Measurements from ENCODE around the gene DTX1. TPM values are rescaled to one million over a fixed set of nuclear protein-coding genes. Genes with fewer than 3 reads are reported as not detected.

The DTX1 gene
- total RNA-seq, 1 donor from 2014 or later, result 4.6 TPM

GRCh38 chr12:113144806-113145205 lies 88.3 kb downstream of the DTX1 start:
- Histone ChIP-seq H3K9me3 (ENCODE audit: insufficient read depth, low read depth, low read length) (no peaks in the 10 kb centered on the region), H3K4me1 (ENCODE audit: insufficient read depth, low read length) (peaks cover 6% of the 10 kb centered on the region), H3K4me3 (ENCODE audit: insufficient read depth, low read depth, low read length) (no peak overlapping the region), H3K36me3 (ENCODE audit: insufficient read depth, low read length) (no peaks in the 10 kb centered on the region), H3K4me2 (ENCODE audit: low read length) (no peak overlapping the region), H3K79me2 (ENCODE audit: insufficient read depth, low read length) (no peaks in the 10 kb centered on the region), H2AFZ (ENCODE audit: low read depth, low read length) (no peak overlapping the region), H3K27ac (ENCODE audit: low read depth, low read length) (no peak overlapping the region), H3K27me3 (ENCODE audit: insufficient read depth, low read length) (no peaks in the 10 kb centered on the region), H3K9ac (ENCODE audit: low read length) (no peak overlapping the region), H4K20me1 (ENCODE audit: insufficient read depth, low read length) (no peaks in the 10 kb centered on the region)
- H3K4me1 Mint-ChIP-seq (ENCODE audit: low read depth, unreplicated experiment), result peaks cover 2% of the 10 kb centered on the region
- DNase-seq (ENCODE audit: low read depth) (no peak), FAIRE-seq (no peak)
- H3K27me3 Mint-ChIP-seq (ENCODE audit: low read depth, unreplicated experiment), result peaks cover 6% of the 10 kb centered on the region
- no peak overlapping the region for H3K4me3 Mint-ChIP-seq (ENCODE audit: unreplicated experiment)
- TF ChIP-seq EZH2 (IDR thresholded peaks at IDR 0.05; ENCODE audit: insufficient read depth, low read length), result no peak
- peaks cover 4% of the 10 kb centered on the region for H3K9me3 Mint-ChIP-seq (ENCODE audit: unreplicated experiment)
- no peaks in the 10 kb centered on the region for H3K36me3 Mint-ChIP-seq (ENCODE audit: low read depth, unreplicated experiment)
- no peak overlapping the region for H3K27ac Mint-ChIP-seq (ENCODE audit: unreplicated experiment)

- DNase-seq (ENCODE audit: low read depth), result no peak
- no peaks in the 10 kb centered on the region for H3K9me3 ChIP-seq (ENCODE audit: insufficient read depth, low read depth, low read length)
- Mint-ChIP-seq H3K27me3 (ENCODE audit: low read depth, unreplicated experiment) (peaks cover 10% of the 10 kb centered on the region), H3K9me3 (ENCODE audit: unreplicated experiment) (peaks cover 4% of the 10 kb centered on the region), H3K4me3 (ENCODE audit: unreplicated experiment) (no peak overlapping the region), H3K27ac (ENCODE audit: unreplicated experiment) (no peak overlapping the region), H3K36me3 (ENCODE audit: low read depth, unreplicated experiment) (no peaks in the 10 kb centered on the region), H3K4me1 (ENCODE audit: low read depth, unreplicated experiment) (peaks cover 4% of the 10 kb centered on the region)
- no peak overlapping the region for H3K27ac ChIP-seq (ENCODE audit: low read depth, low read length)
- H3K4me1 ChIP-seq (ENCODE audit: insufficient read depth, low read length), result peaks cover 10% of the 10 kb centered on the region
- H3K4me2 ChIP-seq (ENCODE audit: low read length), result no peak overlapping the region
- H3K27me3 ChIP-seq (ENCODE audit: insufficient read depth, low read length), result no peaks in the 10 kb centered on the region
- no peaks in the 10 kb centered on the region for H3K79me2 ChIP-seq (ENCODE audit: insufficient read depth, low read length)
- H3K36me3 ChIP-seq (ENCODE audit: insufficient read depth, low read length), result no peaks in the 10 kb centered on the region
- no peak overlapping the region for H3K9ac ChIP-seq (ENCODE audit: low read length)
- H2AFZ ChIP-seq (ENCODE audit: low read depth, low read length), result no peak overlapping the region
- no peak overlapping the region for H3K4me3 ChIP-seq (ENCODE audit: insufficient read depth, low read depth, low read length)
- FAIRE-seq, result no peak
- no peaks in the 10 kb centered on the region for H4K20me1 ChIP-seq (ENCODE audit: insufficient read depth, low read length)
- TF ChIP-seq CTCF (IDR thresholded peaks at IDR 0.05; ENCODE audit: insufficient read depth, low read depth, low read length) (no peak), EZH2 (IDR thresholded peaks at IDR 0.05; ENCODE audit: insufficient read depth, low read length) (no peak)
Measured at GRCh38 chr12:113145720-113146551, 89.4 kb downstream of the DTX1 start.

- H3K4me1 ChIP-seq (ENCODE audit: insufficient read depth, low read length), result peaks cover 10% of the 10 kb centered on the region
- DNase-seq (ENCODE audit: low read depth) (no peak), FAIRE-seq (no peak)
- no peak overlapping the region for H3K27ac Mint-ChIP-seq (ENCODE audit: unreplicated experiment)
- no peak overlapping the region for H3K9ac ChIP-seq (ENCODE audit: low read length)
- H3K79me2 ChIP-seq (ENCODE audit: insufficient read depth, low read length), result no peaks in the 10 kb centered on the region
- H3K27me3 Mint-ChIP-seq (ENCODE audit: low read depth, unreplicated experiment), result peaks cover 14% of the 10 kb centered on the region
- H3K36me3 ChIP-seq (ENCODE audit: insufficient read depth, low read length), result no peaks in the 10 kb centered on the region
- no peak overlapping the region for H3K4me3 Mint-ChIP-seq (ENCODE audit: unreplicated experiment)
- H3K9me3 ChIP-seq (ENCODE audit: insufficient read depth, low read depth, low read length), result no peaks in the 10 kb centered on the region
- no peak overlapping the region for H2AFZ ChIP-seq (ENCODE audit: low read depth, low read length)
- H4K20me1 ChIP-seq (ENCODE audit: insufficient read depth, low read length), result no peaks in the 10 kb centered on the region
- H3K27ac ChIP-seq (ENCODE audit: low read depth, low read length), result no peak overlapping the region
- H3K27me3 ChIP-seq (ENCODE audit: insufficient read depth, low read length), result peaks cover 4% of the 10 kb centered on the region
- no peaks in the 10 kb centered on the region for H3K36me3 Mint-ChIP-seq (ENCODE audit: low read depth, unreplicated experiment)
- H3K4me3 ChIP-seq (ENCODE audit: insufficient read depth, low read depth, low read length), result no peak overlapping the region
- H3K9me3 Mint-ChIP-seq (ENCODE audit: unreplicated experiment), result peaks cover 4% of the 10 kb centered on the region
- TF ChIP-seq EZH2 (IDR thresholded peaks at IDR 0.05; ENCODE audit: insufficient read depth, low read length) (no peak), CTCF (IDR thresholded peaks at IDR 0.05; ENCODE audit: insufficient read depth, low read depth, low read length) (no peak)
- no peak overlapping the region for H3K4me2 ChIP-seq (ENCODE audit: low read length)
- H3K4me1 Mint-ChIP-seq (ENCODE audit: low read depth, unreplicated experiment), result peaks cover 4% of the 10 kb centered on the region
Measured at GRCh38 chr12:113146999-113147398, 90.5 kb downstream of the DTX1 start.

Other genes with a start within 250 kb of the DTX1 start
- gene OAS1, start 149.8 kb upstream of the DTX1 start, total RNA-seq, result 132 and 149 TPM in 2 replicates
- gene OAS3, start 118.3 kb upstream of the DTX1 start, total RNA-seq, result 33.8 and 37.1 TPM in 2 replicates
- 94.2 and 132 TPM in 2 replicates for gene OAS2, start 78.2 kb upstream of the DTX1 start, total RNA-seq
- gene RASAL1, start 79.0 kb downstream of the DTX1 start, total RNA-seq, result 0.43 and 0.48 TPM in 2 replicates
- not detected in 2 replicates for gene CFAP73, start 93.0 kb downstream of the DTX1 start, total RNA-seq
- gene DDX54, start 128.7 kb downstream of the DTX1 start, total RNA-seq, result 52.8 and 53.5 TPM in 2 replicates
- 20.9 and 23.5 TPM in 2 replicates for gene RITA1, start 129.0 kb downstream of the DTX1 start, total RNA-seq
- gene TPCN1, start 164.7 kb downstream of the DTX1 start, total RNA-seq, result 27.9 and 33.7 TPM in 2 replicates